A673 (cell line): ENCODE measurements around the gene OR5AC2. TPM values are rescaled to one million over a fixed set of nuclear protein-coding genes. Genes with fewer than 3 reads are reported as not detected.

ENCODE experiments used
- BruUV-seq: library from RNA; stranded (reverse); fragments of 400-500 nt; replicated peaks from 2 replicates; lab custom pipeline; 2021; lab: Mats Ljungman, UMichigan
- CTCF ChIA-PET: fragments of 300-600 bp; sonication (Branson Sonifier 250); formaldehyde crosslinking; loops from one replicate; lab custom pipeline; 2022; ENCODE audit warnings: antibody characterized with exemption; lab: Charles Lee
- POLR2A ChIA-PET: fragments of 300-600 bp; sonication (Branson Sonifier 250); formaldehyde crosslinking; loops from one replicate; lab custom pipeline; 2022; ENCODE audit warnings: antibody characterized with exemption; ENCODE audit not compliant: low non-redundant PET; lab: Charles Lee
- DNase-seq: peaks from one replicate; pipeline ENCODE4 v3.0.0-alpha.2; 2015; ENCODE audit warnings: low spot score
- H3K27ac ChIP-seq: fragments of 200-600 bp; sonication (generic); 2 replicates; pipeline ENCODE4 v1.5.1; 2016; ENCODE audit warnings: mixed run types, low read depth, mild to moderate bottlenecking, mixed read lengths, antibody characterized with exemption, low read length; ENCODE audit not compliant: poor library complexity, severe bottlenecking
- H3K27me3 ChIP-seq: fragments of 200-600 bp; sonication (generic); replicated peaks from 2 replicates; pipeline ENCODE4 v1.6.1; 2017; ENCODE audit warnings: mixed run types, low read depth, mild to moderate bottlenecking, mixed read lengths, antibody characterized with exemption, low read length; ENCODE audit not compliant: insufficient read depth, poor library complexity
- H3K36me3 ChIP-seq: fragments of 200-600 bp; sonication (generic); 2 replicates; pipeline ENCODE4 v1.6.1; 2016; ENCODE audit warnings: mixed run types, mild to moderate bottlenecking, mixed read lengths, antibody characterized with exemption, low read length; ENCODE audit not compliant: insufficient read depth, poor library complexity, severe bottlenecking
- H3K4me1 ChIP-seq: fragments of 200-600 bp; sonication (generic); 2 replicates; pipeline ENCODE4 v1.6.1; 2017; ENCODE audit warnings: mixed run types, mild to moderate bottlenecking, mixed read lengths, antibody characterized with exemption, low read length; ENCODE audit not compliant: insufficient read depth, poor library complexity, severe bottlenecking
- H3K4me3 ChIP-seq: fragments of 200-600 bp; sonication (generic); 2 replicates; pipeline ENCODE4 v1.5.1; 2016; ENCODE audit warnings: low read depth, mixed run types, mild to moderate bottlenecking, mixed read lengths, low read length; ENCODE audit not compliant: poor library complexity, severe bottlenecking
- H3K9me3 ChIP-seq: fragments of 200-600 bp; sonication (generic); 2 replicates; pipeline ENCODE4 v1.6.1; 2016; ENCODE audit warnings: mixed run types, low read depth, mild to moderate bottlenecking, mixed read lengths, antibody characterized with exemption, low read length; ENCODE audit not compliant: poor library complexity, severe bottlenecking
- EZH2 ChIP-seq: fragments of 200-600 bp; sonication (generic); IDR thresholded peaks from 2 replicates; pipeline ENCODE4 v1.6.1; 2017; ENCODE audit warnings: borderline replicate concordance, low read depth, mild to moderate bottlenecking, mixed read lengths, antibody characterized with exemption, low read length; ENCODE audit not compliant: poor library complexity, severe bottlenecking
- intact Hi-C: fragments of 100-400 bp; cut with micrococcal nuclease; formaldehyde crosslinking; loops from one replicate; pipeline ENCODE4 v1.10.0; 2022; ENCODE audit not compliant: unreplicated experiment
- total RNA-seq: library from RNA; stranded (reverse); gene quantifications from 2 replicates; pipeline ENCODE4 v1.2.3, GENCODE V29; 2021
- TF ChIP-seq, protein P1 (sequence below): fragments of 300-800, 200-600 bp; sonication (generic); conservative IDR thresholded peaks from 2 replicates; pipeline ENCODE4 v1.5.1; 2017; ENCODE audit warnings: low read depth, mild to moderate bottlenecking, antibody characterized with exemption, low read length, moderate library complexity, mixed read lengths

The OR5AC2 gene
- total RNA-seq, 1 experiment from 2014 or later: not detected

DNA sequence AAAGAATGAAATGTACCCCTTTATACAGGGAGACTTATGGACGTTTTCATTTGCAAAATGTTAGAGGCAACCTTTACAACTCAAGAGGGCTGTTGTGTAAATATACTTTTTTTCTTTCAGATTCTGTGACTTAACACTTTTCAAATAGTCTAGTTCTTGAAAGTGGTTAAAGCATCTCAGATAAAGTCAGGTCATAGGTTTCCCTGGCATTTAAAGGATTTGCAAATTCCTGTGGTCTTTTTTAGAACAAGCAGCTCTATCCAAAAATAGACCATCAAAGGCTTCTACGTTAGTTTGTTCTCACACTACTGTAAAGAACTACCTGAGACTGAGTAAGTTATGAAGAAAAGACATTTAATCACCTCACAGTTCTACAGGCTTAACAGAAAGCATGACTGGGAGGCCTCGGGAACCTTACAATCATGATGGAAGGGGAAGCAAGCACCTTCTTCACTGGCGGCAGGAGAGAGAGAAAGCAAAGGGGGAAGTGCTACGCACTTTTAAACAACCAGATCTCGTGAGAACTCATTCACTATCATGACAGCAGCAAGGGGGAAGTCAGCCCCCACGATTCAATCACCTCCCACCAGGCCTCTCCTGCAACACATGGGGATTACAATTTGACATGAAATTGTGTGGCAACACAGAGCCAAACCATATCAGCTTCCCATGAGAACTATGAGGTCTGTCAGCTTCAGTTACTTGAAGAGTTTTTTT, 28.6 kb upstream of the OR5AC2 start:
- H3K36me3 ChIP-seq: no peaks in the 10 kb centered on the region
- H3K4me1 ChIP-seq: no peaks in the 10 kb centered on the region
- no peak overlapping the region for H3K27ac ChIP-seq
- intact Hi-C loops: no loop called here
- ChIA-PET POLR2A (no interaction called here), CTCF (no interaction called here)
- TF ChIP-seq EZH2: no peak
- TF ChIP-seq, protein P1, sequence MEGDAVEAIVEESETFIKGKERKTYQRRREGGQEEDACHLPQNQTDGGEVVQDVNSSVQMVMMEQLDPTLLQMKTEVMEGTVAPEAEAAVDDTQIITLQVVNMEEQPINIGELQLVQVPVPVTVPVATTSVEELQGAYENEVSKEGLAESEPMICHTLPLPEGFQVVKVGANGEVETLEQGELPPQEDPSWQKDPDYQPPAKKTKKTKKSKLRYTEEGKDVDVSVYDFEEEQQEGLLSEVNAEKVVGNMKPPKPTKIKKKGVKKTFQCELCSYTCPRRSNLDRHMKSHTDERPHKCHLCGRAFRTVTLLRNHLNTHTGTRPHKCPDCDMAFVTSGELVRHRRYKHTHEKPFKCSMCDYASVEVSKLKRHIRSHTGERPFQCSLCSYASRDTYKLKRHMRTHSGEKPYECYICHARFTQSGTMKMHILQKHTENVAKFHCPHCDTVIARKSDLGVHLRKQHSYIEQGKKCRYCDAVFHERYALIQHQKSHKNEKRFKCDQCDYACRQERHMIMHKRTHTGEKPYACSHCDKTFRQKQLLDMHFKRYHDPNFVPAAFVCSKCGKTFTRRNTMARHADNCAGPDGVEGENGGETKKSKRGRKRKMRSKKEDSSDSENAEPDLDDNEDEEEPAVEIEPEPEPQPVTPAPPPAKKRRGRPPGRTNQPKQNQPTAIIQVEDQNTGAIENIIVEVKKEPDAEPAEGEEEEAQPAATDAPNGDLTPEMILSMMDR: no peak
- no TSS peak for BruUV-seq
- H3K9me3 ChIP-seq: no peaks in the 10 kb centered on the region
- H3K4me3 ChIP-seq: no peak overlapping the region
- DNase-seq: no peak
- H3K27me3 ChIP-seq: peaks cover 36% of the 10 kb centered on the region

DNA sequence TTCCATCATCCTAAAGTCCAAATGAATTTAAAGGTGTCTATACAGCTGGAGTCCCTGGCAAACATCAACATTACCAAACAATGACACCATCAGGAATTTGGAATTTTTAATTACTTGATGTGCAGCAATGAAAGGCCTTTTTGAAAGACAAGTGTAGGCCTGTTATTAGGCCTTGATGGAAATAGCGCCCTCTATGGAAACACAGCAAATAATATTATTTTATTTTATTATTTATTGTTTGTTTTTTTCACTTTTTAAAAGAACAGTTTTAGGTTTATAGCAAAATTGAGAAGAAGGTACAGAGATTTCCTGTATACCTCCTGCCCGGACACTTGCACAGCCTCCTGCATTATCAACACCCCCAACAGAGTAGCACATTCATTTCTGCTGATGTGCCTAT, 18.1 kb upstream of the OR5AC2 start:
- TF ChIP-seq, protein P1: peak; percentile 47; the same call in 1 of the 2 replicates
- TF ChIP-seq EZH2: no peak
- intact Hi-C loops: no loop called here
- CTCF ChIA-PET: no interaction called here
- Histone ChIP-seq H3K27ac (no peak overlapping the region), H3K4me3 (no peak overlapping the region), H3K4me1 (no peaks in the 10 kb centered on the region), H3K27me3 (peaks cover 20% of the 10 kb centered on the region), H3K36me3 (no peaks in the 10 kb centered on the region), H3K9me3 (no peaks in the 10 kb centered on the region)
- BruUV-seq: no TSS peak
- POLR2A ChIA-PET: no interaction called here
- DNase-seq: no peak

DNA sequence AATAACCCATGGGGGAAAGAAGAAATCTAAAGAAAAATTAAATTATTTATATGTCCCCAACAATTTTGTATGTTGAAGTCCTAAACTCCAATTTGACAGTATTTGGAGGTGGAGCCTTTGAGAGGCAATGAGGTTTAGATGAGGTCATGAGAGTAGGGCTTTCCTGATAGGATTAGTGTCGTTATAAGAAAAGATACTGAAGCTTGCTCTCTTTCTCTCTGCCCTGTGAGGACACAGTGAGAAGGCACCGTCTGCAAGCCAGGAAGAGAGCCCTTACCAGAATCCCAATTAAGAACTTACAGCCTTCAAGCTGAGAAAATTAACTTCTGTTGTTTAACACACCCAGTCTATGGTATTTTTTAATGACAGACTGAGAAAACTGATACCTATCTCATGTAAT, 16.1 kb upstream of the OR5AC2 start:
- no TSS peak for BruUV-seq
- TF ChIP-seq, protein P1: no peak
- TF ChIP-seq EZH2: no peak
- intact Hi-C loops: no loop called here
- no peaks in the 10 kb centered on the region for H3K4me1 ChIP-seq
- no peaks in the 10 kb centered on the region for H3K9me3 ChIP-seq
- no peaks in the 10 kb centered on the region for H3K36me3 ChIP-seq
- CTCF ChIA-PET: no interaction called here
- no peak for DNase-seq
- no peak overlapping the region for H3K27ac ChIP-seq
- peaks cover 7% of the 10 kb centered on the region for H3K27me3 ChIP-seq
- POLR2A ChIA-PET: no interaction called here
- no peak overlapping the region for H3K4me3 ChIP-seq
